Activated T-cell treated with anti-CD3 and anti-CD28 coated beads, Interleukin-2, amount 50 U/mL, for 48 hours (primary cell): Measurements from ENCODE around the gene SPSB2.

ENCODE experiments used
- DNase-seq, 2 experiments: peaks; one replicate each; pipeline ENCODE4 v3.0.0-alpha.2; 2020

Gene SPSB2

DNA sequence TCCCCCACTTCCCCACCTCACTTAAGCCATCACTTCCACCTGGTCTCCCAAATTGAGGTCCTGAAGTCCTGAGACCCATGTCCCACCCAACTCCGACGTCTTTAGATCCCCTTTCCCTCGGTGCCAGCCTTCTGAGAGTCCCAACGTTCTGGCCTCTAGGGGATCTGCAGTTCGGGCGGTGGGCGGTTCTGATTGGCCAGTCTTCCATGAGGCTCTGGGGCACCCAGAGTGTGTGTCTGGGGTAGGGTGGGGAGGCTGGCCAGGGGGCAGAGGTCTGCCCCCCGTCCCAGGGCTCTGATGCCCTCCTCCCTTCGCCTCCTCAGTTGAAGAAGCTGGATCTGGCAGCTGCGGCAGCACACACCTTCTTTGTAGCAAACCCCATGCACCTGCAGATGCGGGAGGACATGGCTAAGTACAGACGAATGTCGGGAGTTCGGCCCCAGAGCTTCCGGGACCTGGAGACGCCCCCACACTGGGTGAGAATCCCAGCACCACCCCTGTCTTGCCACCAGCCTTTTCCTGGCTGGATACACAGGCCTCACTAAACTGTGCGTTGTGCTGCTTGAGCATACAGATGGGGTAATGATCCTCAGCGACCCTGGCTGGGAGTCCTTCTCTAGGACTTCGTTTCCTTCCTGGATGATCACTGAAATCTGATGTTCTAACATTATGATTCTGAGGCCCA, 43.4 kb downstream of the SPSB2 start:
- peak in 1 of 2 experiments; percentile 38 for DNase-seq

DNA sequence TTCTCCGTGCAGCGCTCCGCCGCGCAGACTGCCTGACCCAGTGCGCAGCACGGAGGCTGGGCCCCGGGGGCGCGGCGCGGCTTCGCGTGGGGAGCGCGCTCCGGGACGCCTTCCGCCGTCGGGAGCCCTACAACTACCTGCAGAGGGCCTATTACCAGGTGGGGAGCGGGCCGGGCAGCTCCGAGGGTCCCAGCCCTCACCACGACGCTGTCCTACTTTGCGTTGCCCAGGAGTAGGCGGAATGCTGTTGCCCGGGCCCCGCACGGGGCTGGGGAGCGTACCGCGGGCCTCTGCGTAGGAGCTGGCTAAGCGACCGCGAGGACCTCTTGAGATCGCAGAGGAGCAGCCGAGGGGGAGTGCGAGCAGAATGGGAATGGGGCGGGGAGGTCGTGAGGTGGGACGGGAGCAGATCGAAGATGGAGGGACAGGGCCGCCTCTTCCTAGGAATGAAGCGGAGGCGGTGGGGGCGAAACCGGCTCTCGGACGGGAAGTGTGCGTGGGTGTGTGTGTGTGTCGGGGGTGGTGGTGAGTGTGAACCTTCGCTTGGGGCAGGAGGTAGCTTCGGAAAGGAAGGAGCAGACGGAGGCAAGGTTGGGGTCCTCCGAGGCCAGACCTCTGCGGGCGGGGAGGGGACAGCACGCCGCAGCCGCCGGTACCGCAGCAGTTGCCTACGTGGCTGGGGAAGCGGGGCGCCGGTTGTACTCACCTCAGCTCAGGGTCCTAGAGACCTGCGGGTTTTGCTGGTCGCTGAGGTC, 44.1 kb downstream of the SPSB2 start:
- peak; percentile 59 to 61 for DNase-seq

DNA sequence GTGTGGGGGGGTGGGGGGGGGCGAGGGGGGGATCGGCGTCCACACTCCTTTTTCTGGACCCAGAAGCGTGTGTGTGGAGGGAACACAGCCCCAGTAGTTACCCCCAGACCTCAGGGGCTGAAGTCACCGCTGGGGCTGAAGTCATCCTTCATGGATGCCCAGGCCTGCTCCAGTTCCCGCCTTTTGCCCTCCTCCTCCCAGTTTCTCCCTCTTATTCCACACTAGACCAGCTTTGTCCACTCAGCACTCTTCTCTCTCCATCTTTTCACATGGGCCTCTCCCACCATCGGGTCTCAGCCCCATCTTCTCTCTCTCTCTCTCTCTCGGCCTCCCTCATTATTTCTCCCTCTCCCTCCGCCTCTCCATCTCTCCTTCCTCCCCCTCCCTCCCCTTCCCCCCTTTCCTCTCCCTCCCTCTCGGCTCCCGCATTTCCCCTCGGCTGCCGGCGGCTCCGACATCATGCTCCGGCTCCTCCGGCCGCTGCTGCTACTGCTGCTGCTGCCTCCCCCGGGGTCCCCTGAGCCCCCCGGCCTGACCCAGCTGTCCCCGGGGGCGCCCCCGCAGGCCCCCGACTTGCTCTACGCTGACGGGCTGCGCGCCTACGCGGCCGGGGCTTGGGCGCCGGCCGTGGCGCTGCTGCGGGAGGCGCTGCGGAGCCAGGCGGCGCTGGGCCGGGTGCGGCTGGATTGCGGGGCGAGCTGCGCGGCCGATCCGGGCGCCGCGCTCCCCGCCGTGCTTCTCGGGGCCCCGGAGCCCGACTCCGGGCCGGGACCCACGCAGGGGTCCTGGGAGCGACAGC, 44.9 kb downstream of the SPSB2 start, which contains the start of gene P3H3:
Gene P3H3, plus strand, starts transcription at position 426 of the 799 bp plus-strand sequence. Its CDS starts 34 bp downstream, at position 460.
- DNase-seq: peak; percentile 40 to 56

DNA sequence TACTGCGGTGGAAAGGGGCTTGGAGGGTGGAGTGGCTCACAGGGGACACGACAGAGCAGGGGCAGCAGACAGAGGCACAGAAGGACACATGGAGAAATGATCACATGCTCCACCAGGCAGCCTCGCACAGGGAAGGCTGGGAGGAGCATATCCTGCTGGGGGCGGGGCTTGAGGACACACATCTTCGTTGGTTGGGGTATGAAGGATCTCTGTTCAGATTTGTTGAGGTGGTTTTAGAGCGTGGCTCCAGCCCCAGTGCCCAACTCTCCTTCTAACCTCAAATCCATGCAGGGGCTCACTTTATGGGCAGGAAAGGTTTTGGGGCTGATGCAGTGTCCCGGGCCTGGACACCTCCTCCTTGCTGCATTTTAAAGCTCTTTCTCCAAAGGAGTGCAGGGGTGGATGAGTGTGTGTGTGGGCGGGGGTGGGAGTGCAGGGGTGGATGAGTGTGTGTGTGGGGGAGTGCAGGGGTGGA, 45.6 kb downstream of the SPSB2 start:
- peak; percentile 75 to 76 for DNase-seq

DNA sequence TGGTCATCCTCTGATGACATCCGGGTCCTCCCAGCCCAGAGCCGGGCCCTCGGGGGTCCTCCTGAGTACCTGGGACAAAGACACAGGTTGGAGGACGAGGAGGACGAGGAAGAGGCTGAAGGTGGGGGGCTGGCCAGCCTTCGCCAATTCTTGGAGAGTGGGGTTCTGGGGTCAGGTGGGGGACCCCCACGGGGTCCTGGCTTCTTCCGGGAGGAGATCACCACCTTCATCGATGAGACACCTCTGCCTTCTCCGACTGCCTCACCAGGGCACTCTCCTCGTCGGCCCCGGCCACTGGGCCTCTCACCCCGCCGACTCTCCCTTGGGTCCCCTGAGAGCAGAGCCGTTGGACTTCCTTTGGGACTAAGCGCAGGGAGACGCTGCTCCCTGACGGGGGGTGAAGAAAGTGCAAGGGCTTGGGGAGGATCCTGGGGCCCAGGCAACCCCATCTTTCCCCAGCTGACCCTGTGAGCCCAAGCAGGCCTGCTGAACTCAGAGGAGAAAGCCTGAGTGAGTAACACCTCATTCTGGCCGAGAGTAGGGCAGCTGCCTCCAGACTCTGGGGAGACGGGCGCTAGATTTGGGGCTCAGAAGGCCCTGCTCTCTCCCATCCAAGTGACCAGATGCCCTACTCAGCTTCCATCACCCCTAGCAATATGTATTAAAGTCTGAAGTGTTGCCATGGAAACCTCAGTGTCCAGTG, 46.2 kb downstream of the SPSB2 start:
- no peak for DNase-seq

DNA sequence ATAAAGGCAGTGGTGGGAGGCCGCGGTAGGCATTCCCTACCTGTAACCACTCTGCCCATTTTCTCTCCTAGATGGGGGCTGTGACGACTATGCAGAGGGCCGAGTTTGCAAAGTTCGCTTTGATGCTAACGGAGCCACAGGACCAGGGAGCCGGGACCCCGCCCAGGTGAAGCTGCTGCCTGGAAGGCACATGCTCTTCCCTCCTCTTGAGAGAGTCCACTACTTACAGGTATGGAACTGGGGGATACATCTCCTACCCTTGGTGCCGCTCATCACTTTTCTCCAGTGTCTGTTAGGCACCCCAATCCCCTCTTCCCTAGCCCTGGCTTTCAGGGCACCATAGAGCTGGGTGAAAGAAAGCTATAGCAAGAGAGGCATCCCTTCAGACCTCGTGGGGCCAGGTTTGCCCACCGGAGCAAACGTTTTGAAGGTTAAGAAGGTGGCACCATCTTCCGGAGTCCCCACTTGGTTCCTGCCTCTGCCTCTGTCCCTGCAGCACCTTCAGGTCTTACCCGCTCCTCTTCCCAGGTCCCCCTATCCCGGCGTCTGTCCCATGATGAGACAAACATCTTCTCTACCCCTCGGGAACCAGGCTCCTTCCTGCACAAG, 46.9 kb downstream of the SPSB2 start:
- DNase-seq: no peak

DNA sequence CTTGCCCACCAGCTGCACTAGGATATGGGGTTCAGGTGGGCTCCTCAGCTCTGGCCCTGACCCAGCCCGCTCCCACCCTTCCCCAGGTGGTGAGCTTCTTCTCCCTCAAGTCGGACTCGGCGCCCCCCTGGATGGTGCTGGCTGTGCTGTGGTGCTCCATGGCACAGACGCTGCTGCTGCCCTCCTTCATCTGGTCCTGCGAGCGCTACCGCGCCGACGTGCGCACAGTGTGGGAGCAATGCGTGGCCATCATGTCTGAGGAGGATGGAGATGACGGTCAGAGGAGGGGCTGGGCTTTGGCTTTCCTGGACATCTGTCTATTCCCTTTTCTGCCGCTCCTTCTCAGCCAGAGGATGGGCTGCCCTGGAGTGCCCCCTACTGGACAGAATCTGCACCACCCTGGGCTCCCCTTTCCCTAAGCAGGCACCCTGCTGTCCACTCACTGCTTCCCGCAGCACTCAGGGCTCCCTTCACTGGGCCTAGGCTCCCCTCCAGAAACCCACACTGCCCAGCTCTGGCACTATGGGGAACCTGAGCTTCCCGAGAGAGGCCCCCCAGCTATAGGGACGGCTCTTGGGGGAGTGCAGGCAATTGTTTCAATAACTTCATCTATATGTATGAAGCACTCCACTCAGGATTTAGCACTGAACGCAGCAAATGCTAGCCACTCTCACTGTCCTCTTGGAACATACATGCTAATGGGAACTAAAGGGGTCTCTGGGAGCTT, 47.5 kb downstream of the SPSB2 start:
- peak; percentile 92 for DNase-seq

DNA sequence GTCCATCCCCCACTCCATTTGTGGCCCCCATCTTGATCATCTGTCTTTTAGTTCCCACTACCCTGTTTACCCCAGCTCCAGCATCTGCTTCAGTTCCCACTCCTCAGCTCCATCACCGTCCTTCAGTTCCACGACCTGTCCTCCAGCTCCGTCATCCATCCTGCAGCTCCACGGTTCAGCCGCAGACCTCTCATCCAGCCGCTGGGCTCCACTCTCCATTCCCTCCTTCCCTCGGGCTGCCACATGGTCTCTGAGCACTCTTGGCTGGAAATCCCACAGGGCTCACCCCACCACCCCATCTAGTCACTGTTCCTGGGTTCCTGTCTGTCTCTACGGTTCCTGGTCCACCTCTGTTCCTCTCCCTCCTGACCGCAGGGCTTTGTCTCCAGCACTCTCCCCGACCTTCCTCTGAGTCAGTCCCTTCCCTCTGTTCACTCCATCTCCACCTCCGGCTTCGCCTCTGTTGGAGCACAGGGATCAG, 48.2 kb downstream of the SPSB2 start:
- DNase-seq: no peak

DNA sequence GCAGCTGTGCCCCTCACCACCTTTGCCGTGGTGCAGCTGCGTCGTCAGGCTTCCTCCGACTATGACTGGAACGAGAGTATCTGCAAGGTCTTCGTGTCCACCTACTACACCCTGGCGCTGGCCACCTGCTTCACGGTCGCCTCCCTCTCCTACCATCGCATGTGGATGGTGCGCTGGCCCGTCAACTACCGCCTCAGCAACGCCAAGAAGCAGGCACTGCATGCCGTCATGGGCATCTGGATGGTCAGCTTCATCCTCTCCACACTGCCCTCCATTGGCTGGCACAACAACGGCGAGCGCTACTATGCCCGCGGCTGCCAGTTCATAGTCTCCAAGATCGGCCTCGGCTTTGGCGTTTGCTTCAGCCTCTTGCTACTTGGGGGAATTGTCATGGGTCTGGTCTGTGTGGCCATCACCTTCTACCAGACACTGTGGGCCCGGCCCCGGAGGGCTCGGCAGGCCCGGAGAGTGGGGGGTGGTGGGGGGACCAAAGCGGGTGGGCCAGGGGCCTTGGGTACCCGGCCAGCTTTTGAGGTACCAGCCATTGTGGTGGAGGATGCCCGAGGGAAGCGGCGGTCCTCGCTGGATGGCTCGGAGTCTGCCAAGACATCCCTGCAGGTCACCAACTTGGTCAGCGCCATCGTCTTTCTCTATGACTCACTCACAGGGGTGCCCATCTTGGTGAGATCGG, 48.9 kb downstream of the SPSB2 start:
- no peak for DNase-seq

DNA sequence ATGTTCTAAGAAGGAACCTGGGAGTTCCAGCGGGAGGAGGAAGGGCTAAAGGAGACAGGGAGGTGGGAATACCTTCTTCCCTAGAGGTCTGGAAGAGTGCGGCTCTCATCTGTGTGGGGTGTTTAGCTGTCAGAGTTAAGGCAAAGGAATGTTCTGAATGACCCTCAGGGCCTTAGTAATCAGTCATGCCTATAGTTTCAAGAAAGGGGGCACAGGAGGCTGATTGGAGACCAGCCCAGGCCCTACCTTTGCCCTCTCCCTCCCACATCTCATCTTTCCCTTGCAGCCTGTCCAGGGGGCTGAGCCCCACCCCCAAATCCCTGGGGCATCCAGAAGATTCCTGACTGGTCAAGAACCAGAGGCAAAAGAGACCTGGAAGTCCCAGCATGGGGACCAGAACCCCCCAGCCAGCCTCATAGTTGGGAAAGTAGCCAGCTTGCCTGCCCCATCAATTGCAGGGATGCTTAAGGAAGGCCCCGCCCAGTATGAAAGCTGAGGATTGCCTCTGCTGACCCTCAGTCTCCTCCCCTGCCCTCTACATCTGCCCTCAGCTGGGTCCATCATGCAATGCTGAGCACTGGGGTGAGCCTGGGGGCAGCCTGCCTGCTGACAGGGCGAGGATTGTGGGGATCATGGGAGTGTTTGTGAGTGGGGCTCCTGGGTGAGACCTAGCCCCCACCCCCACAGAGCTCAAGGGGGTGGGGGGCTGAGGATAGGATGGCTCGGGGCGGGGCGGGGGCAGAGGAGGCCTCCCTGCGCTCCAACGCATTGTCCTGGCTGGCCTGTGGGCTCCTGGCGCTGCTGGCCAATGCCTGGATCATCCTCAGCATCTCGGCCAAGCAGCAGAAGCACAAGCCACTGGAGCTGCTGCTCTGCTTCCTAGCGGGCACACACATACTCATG, 49.7 kb downstream of the SPSB2 start:
- no peak for DNase-seq

DNA sequence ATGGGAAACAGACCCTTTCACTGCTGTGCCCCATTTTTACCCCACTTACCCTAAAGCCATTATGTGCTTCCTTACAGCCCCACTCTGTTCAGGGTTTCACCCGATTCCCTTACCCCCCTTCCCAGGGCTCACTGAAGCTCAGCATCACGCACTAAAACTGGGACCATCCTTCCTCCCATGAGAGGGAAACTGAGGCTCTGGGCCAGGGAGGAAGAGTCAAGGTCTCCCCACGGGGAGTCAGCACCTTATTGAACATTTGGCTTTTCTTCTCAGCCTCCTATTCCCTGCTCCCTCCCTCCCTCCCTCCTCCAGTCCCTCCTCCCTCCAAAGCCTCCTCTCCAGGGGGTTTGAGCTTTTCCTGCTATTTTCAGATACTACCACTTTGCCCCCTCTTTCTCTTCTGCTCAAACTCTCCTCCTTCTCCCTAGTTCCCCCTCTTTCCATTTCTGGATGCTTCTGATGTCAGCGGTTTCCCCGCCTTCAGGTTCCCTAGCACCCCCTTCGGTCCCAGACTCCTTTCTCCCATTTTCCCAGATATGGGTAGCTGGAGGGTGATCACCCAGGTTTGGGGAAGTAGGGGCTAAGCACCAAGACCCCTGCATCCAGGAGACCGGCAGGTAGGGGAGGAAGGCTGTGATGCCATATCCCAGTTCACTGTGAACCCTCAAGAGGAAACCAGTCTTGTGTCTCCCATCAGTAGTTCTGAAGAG, 50.5 kb downstream of the SPSB2 start:
- no peak for DNase-seq

DNA sequence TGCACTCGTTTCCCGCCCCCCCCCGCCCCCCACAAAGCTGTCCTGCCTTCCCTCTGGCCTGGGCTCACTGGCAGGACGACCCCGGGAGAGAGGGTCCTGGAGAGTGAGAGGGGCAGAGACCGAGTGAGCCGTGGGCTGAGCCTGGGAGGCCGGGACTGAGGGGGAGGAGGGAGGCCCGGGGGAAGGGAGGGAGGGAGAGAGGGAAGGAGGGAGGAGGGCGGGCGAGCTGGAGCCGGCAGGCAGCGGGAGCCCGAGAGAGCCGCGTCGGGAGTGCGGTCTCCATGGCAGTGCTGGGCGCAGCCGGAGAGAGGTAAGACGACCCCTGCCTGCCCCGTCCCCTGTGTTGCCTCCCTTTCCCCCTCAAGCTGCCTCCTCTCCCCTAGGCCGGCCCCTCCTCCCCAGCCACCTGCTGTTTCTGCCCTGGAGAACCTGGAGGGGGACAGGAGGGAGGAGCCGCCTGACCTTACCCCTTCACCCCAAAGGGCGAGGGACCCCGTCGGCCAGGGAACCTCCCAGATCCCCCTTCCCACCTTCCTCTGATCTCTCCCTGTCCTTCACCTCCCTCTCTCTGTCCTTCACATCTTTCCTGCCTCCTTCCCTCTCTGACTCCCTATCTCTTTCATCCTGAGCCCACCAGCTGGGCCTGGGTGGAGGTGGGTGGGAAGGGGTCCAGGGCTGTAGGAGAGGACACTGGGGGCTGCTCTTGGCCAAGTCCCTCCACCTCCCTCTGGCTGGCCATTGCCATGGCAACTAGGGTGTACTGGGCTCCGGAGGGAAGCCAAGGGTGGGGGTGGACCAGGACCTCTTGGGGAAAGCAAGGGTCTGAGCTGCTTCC, 51.3 kb downstream of the SPSB2 start, which contains the start of gene GPR162:
Gene GPR162, plus strand, starts transcription at position 231 of the 835 bp plus-strand sequence. CDS start 2,078 bp downstream, outside the sequence.
- no peak for DNase-seq
